ENCODE data around the gene COL6A1.

Gene COL6A1
- 5.8 to 8.3 reads per million in 2 donors for total RNA-seq

- DNase-seq, result peak; percentile 50
These were observed at the start of gene COL6A1 for GRCh38 chr21:45981151-45982091. Gene COL6A1 (plus strand): TSS chr21:45981770. CDS start chr21:45981851, 81 bp downstream.

DNA sequence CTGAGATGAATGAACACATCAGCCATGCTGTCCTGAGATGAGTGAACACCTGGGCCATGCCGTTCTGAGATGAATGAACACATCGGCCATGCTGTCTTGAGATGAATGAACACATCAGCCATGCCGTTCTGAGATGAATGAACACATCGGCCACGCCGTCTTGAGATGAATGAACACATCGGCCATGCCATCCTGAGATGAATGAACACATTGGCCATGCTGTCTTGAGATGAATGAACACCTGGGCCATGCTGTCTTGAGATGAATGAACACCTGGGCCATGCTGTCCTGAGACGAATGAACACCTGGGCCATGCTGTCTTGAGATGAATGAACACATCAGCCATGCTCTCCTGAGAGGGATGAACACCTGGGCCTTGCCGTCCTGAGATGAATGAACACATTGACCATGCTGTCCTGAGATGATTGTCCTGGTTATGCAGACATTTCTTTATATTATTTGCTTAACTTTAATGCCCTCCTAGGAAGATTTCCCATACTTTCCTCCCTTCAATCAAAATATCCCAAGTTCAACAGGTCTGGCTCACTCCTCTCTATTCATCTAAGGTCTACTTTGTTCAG lies 48.6 kb upstream of the COL6A1 start:
- no peak for DNase-seq

GRCh38 chr21:45934085-45934484 lies 47.5 kb upstream of the COL6A1 start:
- DNase-seq, result no peak

DNA sequence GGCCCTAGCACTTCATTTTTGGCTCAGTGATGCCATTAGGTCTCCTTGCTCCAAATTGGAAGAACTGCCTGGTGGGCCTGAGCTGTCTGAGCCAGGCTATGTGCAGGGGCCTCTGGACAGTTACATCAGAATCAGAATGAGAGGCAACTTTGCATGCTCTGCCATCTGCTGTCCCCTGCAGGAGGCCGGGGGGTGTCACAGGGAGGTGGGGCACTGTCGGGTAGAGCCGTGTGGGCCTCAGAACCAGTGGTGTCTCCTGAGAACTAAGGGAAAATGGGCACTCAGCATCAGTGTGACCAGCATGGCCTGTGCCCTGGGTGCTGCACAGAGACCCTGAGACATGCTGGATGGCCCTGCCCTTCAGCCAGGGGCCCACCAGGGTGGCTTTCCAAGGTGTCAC lies 47.0 kb upstream of the COL6A1 start:
- no peak for DNase-seq

GRCh38 chr21:45935628-45936027 lies 45.9 kb upstream of the COL6A1 start:
- no peak for DNase-seq

DNA sequence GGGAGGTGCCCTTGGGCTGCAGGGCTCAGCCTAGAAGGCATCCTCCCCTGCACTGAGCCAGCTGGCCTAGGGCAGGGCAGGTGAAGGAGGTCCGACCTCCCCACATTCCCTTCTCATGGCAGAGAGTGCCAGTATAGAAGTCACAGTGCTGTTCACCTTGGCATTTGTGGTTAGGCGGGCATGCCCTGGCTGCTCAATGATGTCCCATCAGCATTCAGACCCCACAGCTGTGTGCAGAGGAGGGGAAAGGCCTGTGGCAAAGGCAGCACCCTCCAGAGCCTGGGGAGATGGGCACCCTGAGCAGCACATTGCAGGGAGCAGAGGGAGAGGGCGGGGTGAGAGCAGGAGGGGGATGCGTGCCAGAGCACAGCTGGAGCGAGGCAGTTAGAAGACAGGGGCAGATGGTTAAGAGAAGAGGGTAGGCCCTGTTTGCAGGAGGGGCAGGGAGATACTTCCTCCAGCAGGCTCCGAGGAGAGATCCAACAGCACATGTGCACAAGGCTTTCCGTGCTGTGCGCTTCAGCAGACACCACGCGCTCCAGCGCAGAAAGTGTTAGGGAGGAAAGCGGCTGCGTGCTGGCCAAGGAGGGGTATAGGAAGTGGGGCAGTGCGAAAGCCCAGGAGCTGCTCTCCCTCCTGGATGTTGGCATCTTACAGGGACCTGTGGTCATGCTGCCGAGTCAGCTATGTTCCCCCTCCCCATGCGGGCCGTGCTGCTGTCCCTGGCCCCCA lies 43.7 kb upstream of the COL6A1 start:
- DNase-seq, result no peak

GRCh38 chr21:45938453-45938755 lies 43.2 kb upstream of the COL6A1 start:
- no peak for DNase-seq

GRCh38 chr21:45938811-45939520 lies 42.6 kb upstream of the COL6A1 start:
- DNase-seq, result no peak

GRCh38 chr21:45939521-45940045 lies 42.0 kb upstream of the COL6A1 start:
- DNase-seq, result no peak

GRCh38 chr21:45940091-45940490 lies 41.5 kb upstream of the COL6A1 start:
- no peak for DNase-seq

- no peak for DNase-seq
These were observed 40.8 kb upstream of the COL6A1 start for GRCh38 chr21:45940621-45941337.

DNA sequence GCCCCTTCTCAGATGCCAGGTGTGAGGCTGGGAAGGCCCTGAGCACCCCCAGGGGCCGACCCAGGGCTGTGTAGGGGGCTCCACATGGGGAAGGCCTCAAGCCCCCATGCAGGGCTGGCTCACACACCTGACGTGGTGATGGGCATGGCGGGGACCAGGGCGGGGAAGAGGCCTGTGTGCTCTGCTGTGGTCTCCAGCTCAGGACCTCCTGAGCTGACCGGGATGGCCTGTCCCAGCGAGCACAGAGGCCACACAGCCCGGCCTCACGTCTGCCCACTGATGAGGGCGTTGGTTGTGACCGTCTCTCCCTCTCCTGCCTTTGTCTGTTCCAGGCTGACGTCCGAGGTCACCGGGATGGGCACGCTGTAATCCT lies 40.2 kb upstream of the COL6A1 start:
- no peak for DNase-seq

DNA sequence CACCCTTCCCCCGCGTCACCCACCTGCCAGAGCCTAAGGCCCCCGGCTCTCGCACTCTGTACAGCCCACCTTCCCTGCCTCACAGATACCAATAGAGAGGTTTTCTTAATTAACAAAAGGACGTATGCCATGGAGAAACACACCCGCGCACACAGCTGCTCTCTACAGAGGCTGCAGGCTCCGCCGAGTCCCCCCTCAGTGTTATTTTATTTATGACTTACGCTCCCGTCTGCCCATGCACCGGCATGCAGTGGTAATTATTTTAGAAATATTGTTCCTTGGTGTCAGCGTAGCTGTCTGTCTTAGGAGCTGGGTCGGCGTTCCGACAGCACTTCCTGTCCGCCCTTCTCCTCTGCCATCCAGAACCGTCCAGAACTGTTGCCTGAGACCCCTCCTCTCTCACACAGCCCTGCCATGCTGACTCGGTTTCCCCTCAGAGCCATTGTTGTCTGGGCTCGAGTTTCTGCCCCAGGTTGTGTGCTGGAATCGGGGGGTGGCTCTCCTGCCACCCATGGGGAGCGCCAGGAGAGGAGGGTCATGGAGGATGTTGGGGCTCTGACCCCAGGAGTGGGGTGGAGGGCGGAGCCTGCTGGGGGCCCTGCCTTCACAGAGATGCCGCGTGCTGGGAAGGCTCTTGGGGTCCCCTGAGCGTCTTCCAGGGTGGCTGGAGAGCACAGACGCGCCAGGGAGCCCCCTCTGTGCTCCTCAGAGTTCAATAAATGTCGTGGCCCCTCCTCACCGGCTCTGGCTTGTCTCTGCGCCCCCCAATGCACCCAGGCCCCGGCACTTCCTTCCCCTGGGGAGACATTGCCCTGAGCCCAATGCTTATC lies 39.6 kb upstream of the COL6A1 start:
- no peak for DNase-seq

DNA sequence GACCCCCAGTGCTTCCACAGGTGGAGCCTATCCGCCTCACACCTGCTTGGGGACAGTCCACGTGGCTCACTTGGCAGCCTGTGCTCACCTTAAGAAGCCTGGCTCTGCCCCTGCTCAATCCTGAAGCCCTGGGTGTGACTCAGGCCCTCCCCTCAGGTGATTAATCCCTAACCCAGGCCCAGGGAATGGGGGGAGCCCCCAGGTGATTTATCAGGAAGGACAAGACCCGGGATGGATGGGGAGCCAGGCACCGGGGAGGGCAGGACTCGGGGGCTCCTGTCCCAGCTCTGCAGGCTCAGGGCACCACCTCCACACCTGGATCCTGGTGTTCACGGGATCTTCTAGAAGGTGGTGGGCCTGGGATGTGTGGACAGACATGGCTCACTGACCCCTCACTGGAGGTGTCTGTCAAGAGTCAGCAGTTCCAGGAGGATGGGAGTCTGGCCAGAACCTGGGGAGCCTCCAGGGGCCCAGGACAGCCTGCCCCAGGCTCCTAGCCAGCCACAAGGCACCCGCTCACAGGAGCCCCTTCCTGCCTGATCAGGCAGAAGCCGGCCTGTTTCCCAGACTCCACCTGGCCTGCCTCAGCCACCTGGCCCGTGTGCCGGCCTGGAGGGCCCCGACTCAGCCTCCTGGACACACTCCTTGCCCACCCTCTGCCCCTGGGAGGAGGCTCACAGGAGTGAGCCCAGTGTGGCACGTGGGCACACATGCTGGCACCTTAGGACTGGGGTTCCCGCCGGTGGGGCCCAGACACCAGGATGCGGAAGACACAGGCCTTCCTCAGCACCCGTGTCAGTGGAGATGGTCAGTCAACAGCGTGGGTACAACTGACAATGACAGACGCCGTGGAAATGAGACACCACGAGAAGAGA lies 38.6 kb upstream of the COL6A1 start:
- no peak for DNase-seq

GRCh38 chr21:45943630-45944540 lies 37.7 kb upstream of the COL6A1 start:
- DNase-seq, result no peak

- no peak for DNase-seq
These were observed 37.0 kb upstream of the COL6A1 start for GRCh38 chr21:45944601-45945000.

- DNase-seq, result no peak
These were observed 36.3 kb upstream of the COL6A1 start for GRCh38 chr21:45945066-45945867.

GRCh38 chr21:45945868-45946210 lies 35.7 kb upstream of the COL6A1 start:
- no peak for DNase-seq

All from T-helper 9 cell (primary cell).